ENCODE measurements around the gene HP. TPM values are rescaled to one million over a fixed set of nuclear protein-coding genes. Genes with fewer than 3 reads are reported as not detected.
"Not testable (repeated sequence)": the region's sequence is repeated elsewhere in the genome, so short reads cannot be mapped to it uniquely, and the experiment has no call there.

HP gene, protein sequence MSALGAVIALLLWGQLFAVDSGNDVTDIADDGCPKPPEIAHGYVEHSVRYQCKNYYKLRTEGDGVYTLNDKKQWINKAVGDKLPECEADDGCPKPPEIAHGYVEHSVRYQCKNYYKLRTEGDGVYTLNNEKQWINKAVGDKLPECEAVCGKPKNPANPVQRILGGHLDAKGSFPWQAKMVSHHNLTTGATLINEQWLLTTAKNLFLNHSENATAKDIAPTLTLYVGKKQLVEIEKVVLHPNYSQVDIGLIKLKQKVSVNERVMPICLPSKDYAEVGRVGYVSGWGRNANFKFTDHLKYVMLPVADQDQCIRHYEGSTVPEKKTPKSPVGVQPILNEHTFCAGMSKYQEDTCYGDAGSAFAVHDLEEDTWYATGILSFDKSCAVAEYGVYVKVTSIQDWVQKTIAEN
- total RNA-seq (0.13 TPM), polyA plus RNA-seq (ENCODE audit: insufficient read depth in 1 of 8, insufficient read length in 8 of 8, low replicate concordance in 1 of 8) (1 to 10 TPM in 4 of 8 donors, under 1 TPM in 4; 0.48 to 1.5 (median 0.99) TPM)
- long read RNA-seq, donor 1: 0 reads
- long read RNA-seq, donor 2: 0 reads
- long read RNA-seq, donor 3: 0 reads
- long read RNA-seq, donor 4: 0 reads
- long read RNA-seq, donor 5: 0 reads
- long read RNA-seq, donor 6: 0 reads
- long read RNA-seq, donor 7: 0 reads
- long read RNA-seq, donor 8: 0 reads
- long read RNA-seq, donor 9: 0 reads
- long read RNA-seq, donor 10: 0 reads
- long read RNA-seq, donor 11: 0 reads

GRCh38 chr16:72054254-72054847 lies at the start of gene HP:
TSS of gene HP (plus strand) at chr16:72054505. CDS start at chr16:72054653, 148 bp downstream.
- H3K36me3 ChIP-seq (ENCODE audit: control insufficient read depth, insufficient read depth, low read length); DNase-seq; H3K4me3 ChIP-seq (ENCODE audit: low read length); H3K27ac ChIP-seq (ENCODE audit: low read length); H3K27me3 ChIP-seq (ENCODE audit: control insufficient read depth, insufficient read depth, low read length); H3K9me3 ChIP-seq (replicated peaks; ENCODE audit: control insufficient read depth, low read depth, low read length); H3K4me1 ChIP-seq (ENCODE audit: control insufficient read depth, insufficient read depth, low read length): not testable (repeated sequence)
- WGBS (ENCODE audit: insufficient coverage): 93% methylated on average over 2 of the region's 5 CpGs

DNA sequence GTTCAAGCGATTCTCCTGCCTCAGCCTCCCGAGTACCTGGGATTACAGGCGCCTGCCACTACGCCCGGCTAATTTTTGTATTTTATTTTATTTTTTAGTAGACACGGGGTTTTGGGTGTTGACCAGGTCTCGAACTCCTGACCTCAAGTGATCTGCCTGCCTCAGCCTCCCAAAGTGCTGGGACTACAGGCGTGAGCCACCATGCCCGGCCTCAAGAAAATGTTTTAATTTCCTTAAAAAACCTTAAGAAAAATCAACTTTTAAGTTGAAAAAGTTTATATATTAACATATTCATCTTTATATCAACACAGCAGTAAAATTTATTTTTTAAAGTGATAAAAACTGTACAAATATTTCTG lies 46.3 kb upstream of the HP start:
- H3K27ac ChIP-seq (ENCODE audit: low read length); H3K4me1 ChIP-seq (ENCODE audit: control insufficient read depth, insufficient read depth, low read length); H3K27me3 ChIP-seq (ENCODE audit: control insufficient read depth, insufficient read depth, low read length); H3K9me3 ChIP-seq (replicated peaks; ENCODE audit: control insufficient read depth, low read depth, low read length); DNase-seq: not testable (repeated sequence)
- H3K4me3 ChIP-seq (ENCODE audit: low read length): peak overlapping the region; percentile 28
- no CpG with 5 or more reads among the region's 9 CpGs for WGBS (ENCODE audit: insufficient coverage)
- peaks cover 14% of the 10 kb centered on the region for H3K36me3 ChIP-seq (ENCODE audit: control insufficient read depth, insufficient read depth, low read length)

DNA sequence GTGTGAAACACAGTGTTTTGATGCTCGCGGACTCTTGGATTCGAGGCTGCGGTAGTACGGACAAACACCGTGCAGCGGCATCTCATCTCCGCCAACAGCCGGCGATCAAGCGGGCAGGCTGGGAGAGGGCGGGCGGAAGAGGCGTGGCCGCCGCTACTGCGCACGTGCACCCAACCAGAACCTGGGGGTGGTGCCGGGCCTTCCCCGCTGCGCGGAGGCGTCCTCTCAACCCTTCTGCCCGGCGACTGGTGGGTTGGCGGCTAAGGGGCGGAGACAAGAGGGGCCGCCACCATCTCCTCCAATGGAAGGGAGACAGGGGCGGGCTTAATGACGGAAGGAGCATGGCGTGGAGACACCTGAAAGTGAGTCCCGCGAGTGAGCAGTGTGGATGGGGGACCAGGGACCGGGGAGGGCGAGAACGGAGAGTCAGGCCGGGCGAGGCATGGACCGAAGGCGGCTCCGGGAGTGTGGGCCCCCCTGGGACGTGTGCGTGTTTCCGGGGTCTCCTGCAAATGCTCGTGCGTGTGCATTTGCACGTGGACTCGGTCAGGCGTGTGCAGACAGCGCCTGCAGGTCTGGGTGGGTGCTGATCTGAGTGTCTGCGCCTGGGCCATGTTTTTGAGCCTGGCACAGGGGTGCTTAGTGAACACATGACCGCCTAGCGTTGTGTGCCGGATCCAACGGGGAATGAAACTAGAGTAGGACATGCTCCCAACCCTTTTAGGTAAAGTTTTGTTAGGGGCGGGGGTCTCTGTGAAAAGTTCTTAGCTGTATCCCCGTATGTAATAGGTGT lies 45.7 kb upstream of the HP start, which contains the start of gene DHODH:
DHODH (plus strand) TSS at position 321 of the 793 bp plus-strand sequence; CDS start at position 342, 21 bp downstream.
- peak; percentile 99 for DNase-seq
- H3K27me3 ChIP-seq (ENCODE audit: control insufficient read depth, insufficient read depth, low read length): no peaks in the 10 kb centered on the region
- peaks cover 7% of the 10 kb centered on the region for H3K4me1 ChIP-seq (ENCODE audit: control insufficient read depth, insufficient read depth, low read length)
- H3K36me3 ChIP-seq (ENCODE audit: control insufficient read depth, insufficient read depth, low read length): peaks cover 20% of the 10 kb centered on the region
- no peaks in the 10 kb centered on the region for H3K9me3 ChIP-seq (replicated peaks; ENCODE audit: control insufficient read depth, low read depth, low read length)
- under 1% methylated on average over 54 of the region's 57 CpGs for WGBS (ENCODE audit: insufficient coverage)
- H3K4me3 ChIP-seq (ENCODE audit: low read length): peak within 1 kb of the TSS; percentile 98
- peak within 1 kb of the TSS; percentile 31 for H3K27ac ChIP-seq (ENCODE audit: low read length)

- no peak overlapping the region for H3K27ac ChIP-seq (ENCODE audit: low read length)
- peaks cover 12% of the 10 kb centered on the region for H3K4me1 ChIP-seq (ENCODE audit: control insufficient read depth, insufficient read depth, low read length)
- peaks cover 31% of the 10 kb centered on the region for H3K36me3 ChIP-seq (ENCODE audit: control insufficient read depth, insufficient read depth, low read length)
- no peaks in the 10 kb centered on the region for H3K9me3 ChIP-seq (replicated peaks; ENCODE audit: control insufficient read depth, low read depth, low read length)
- no peak for DNase-seq
- no peaks in the 10 kb centered on the region for H3K27me3 ChIP-seq (ENCODE audit: control insufficient read depth, insufficient read depth, low read length)
- WGBS (ENCODE audit: insufficient coverage): 97% methylated on average over 7 of the region's 10 CpGs
- no peak overlapping the region for H3K4me3 ChIP-seq (ENCODE audit: low read length)
Observed at GRCh38 chr16:72009779-72010178, 44.5 kb upstream of the HP start.

- Histone ChIP-seq H3K9me3 (replicated peaks; ENCODE audit: control insufficient read depth, low read depth, low read length) (no peaks in the 10 kb centered on the region), H3K36me3 (ENCODE audit: control insufficient read depth, insufficient read depth, low read length) (peaks cover 45% of the 10 kb centered on the region), H3K4me1 (ENCODE audit: control insufficient read depth, insufficient read depth, low read length) (peaks cover 12% of the 10 kb centered on the region), H3K4me3 (ENCODE audit: low read length) (no peak overlapping the region), H3K27me3 (ENCODE audit: control insufficient read depth, insufficient read depth, low read length) (no peaks in the 10 kb centered on the region), H3K27ac (ENCODE audit: low read length) (no peak overlapping the region)
- 64% methylated on average over 3 of the region's 9 CpGs for WGBS (ENCODE audit: insufficient coverage)
- DNase-seq: no peak
Observed at GRCh38 chr16:72012607-72013006, 41.7 kb upstream of the HP start.

DNA sequence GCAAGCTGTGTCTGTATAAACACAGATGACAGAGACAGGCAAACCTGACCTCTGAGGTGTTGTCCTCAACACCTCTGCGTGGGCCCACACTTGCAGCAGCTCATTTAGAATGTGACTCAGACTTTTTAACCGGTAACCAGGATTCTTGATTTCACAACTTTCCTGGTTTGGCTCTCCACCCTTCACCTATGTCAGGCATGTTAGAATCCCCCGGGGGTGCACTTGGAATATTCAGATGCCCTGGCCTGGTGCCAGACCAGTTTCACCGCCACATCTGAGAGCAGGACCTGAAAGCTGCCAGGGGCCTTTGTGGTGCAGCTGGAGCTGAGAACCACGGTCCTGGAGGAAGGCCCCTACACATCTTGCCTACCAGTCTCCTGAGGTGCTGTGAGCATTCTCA lies 40.9 kb upstream of the HP start:
- H3K4me3 ChIP-seq (ENCODE audit: low read length): no peak overlapping the region
- peaks cover 12% of the 10 kb centered on the region for H3K4me1 ChIP-seq (ENCODE audit: control insufficient read depth, insufficient read depth, low read length)
- H3K27ac ChIP-seq (ENCODE audit: low read length): peak overlapping the region; percentile 67
- peaks cover 50% of the 10 kb centered on the region for H3K36me3 ChIP-seq (ENCODE audit: control insufficient read depth, insufficient read depth, low read length)
- H3K9me3 ChIP-seq (replicated peaks; ENCODE audit: control insufficient read depth, low read depth, low read length): no peaks in the 10 kb centered on the region
- WGBS (ENCODE audit: insufficient coverage): 44% methylated on average over 5 of the region's 5 CpGs
- DNase-seq: no peak
- H3K27me3 ChIP-seq (ENCODE audit: control insufficient read depth, insufficient read depth, low read length): no peaks in the 10 kb centered on the region

GRCh38 chr16:72013888-72014581 lies 40.3 kb upstream of the HP start:
- no peaks in the 10 kb centered on the region for H3K9me3 ChIP-seq (replicated peaks; ENCODE audit: control insufficient read depth, low read depth, low read length)
- H3K4me1 ChIP-seq (ENCODE audit: control insufficient read depth, insufficient read depth, low read length): peaks cover 12% of the 10 kb centered on the region
- DNase-seq: peak; percentile 35
- H3K4me3 ChIP-seq (ENCODE audit: low read length): no peak overlapping the region
- peaks cover 54% of the 10 kb centered on the region for H3K36me3 ChIP-seq (ENCODE audit: control insufficient read depth, insufficient read depth, low read length)
- H3K27me3 ChIP-seq (ENCODE audit: control insufficient read depth, insufficient read depth, low read length): no peaks in the 10 kb centered on the region
- 57% methylated on average over 9 of the region's 15 CpGs for WGBS (ENCODE audit: insufficient coverage)
- peak overlapping the region; percentile 67 for H3K27ac ChIP-seq (ENCODE audit: low read length)

- no peak for DNase-seq
- H3K4me3 ChIP-seq (ENCODE audit: low read length): no peak overlapping the region
- H3K4me1 ChIP-seq (ENCODE audit: control insufficient read depth, insufficient read depth, low read length): peaks cover 12% of the 10 kb centered on the region
- WGBS (ENCODE audit: insufficient coverage): 100% methylated on average over 2 of the region's 8 CpGs
- no peaks in the 10 kb centered on the region for H3K9me3 ChIP-seq (replicated peaks; ENCODE audit: control insufficient read depth, low read depth, low read length)
- peaks cover 57% of the 10 kb centered on the region for H3K36me3 ChIP-seq (ENCODE audit: control insufficient read depth, insufficient read depth, low read length)
- H3K27me3 ChIP-seq (ENCODE audit: control insufficient read depth, insufficient read depth, low read length): no peaks in the 10 kb centered on the region
- H3K27ac ChIP-seq (ENCODE audit: low read length): no peak overlapping the region
Observed at GRCh38 chr16:72014675-72015074, 39.6 kb upstream of the HP start.

DNA sequence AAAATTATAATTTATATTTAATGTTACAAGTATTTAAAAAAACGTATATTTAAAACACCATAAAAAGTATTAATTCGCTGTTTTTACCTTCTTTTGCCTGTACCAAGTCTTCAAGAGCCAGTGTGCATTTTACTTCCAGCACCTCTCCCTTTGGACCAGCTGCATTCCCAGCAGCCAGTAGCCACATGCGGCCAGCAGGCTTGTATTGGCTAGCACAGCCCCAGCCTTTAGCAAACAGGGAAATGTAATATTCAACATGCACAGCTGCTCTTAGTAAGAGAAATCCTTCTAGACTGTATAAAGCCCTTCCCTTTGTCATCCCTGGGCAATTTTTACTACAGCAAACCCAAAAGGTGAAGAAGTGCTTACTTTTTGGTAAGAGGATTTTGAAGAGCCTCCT lies 39.2 kb upstream of the HP start:
- Histone ChIP-seq H3K4me1 (ENCODE audit: control insufficient read depth, insufficient read depth, low read length) (peaks cover 12% of the 10 kb centered on the region), H3K27ac (ENCODE audit: low read length) (no peak overlapping the region), H3K27me3 (ENCODE audit: control insufficient read depth, insufficient read depth, low read length) (no peaks in the 10 kb centered on the region), H3K36me3 (ENCODE audit: control insufficient read depth, insufficient read depth, low read length) (peaks cover 57% of the 10 kb centered on the region), H3K9me3 (replicated peaks; ENCODE audit: control insufficient read depth, low read depth, low read length) (no peaks in the 10 kb centered on the region), H3K4me3 (ENCODE audit: low read length) (no peak overlapping the region)
- DNase-seq: no peak
- 70% methylated on average over 2 of the region's 3 CpGs for WGBS (ENCODE audit: insufficient coverage)

Measured in muscle of leg (tissue), 16 donors.